NCI-H82 (cell line): ENCODE results near the gene SNAI1.
"Not testable (repeated sequence)": the region's sequence is repeated elsewhere in the genome, so short reads cannot be mapped to it uniquely, and the experiment has no call there.

Source experiments
- DNase-seq: peaks from one replicate; lab custom pipeline; 2025; lab: John Stamatoyannopoulos, UW

Gene SNAI1

DNA sequence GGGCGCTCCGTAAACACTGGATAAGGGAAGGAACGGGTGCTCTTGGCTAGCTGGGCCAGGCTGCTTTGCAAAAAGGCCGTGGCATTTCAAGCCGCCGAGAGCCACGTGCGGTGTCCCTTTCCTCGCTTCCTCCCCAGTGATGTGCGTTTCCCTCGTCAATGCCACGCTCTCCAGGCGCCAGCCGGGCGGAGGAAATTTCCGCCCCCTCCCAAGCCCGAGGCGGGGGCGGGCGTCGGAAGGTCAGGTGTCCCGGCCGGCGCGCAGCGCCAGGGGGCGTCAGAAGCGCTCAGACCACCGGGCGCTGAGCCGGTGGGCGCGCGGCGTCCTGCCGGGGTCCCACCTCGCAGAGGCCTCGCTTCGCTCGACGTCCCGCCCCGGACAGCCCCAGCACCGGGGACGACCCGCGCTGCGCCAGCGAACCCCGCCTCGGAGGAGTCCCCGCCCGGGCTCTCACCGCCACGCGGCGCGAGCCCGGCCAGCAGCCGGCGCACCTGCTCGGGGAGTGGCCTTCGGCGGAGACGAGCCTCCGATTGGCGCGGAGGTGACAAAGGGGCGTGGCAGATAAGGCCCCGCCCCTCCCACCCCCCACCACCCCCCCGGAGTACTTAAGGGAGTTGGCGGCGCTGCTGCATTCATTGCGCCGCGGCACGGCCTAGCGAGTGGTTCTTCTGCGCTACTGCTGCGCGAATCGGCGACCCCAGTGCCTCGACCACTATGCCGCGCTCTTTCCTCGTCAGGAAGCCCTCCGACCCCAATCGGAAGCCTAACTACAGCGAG lies at the start of gene SNAI1:
Gene SNAI1, plus strand, starts transcription at position 635 of the 777 bp plus-strand sequence. Its CDS starts 80 bp downstream, at position 715.
- peak; percentile 95 for DNase-seq

DNA sequence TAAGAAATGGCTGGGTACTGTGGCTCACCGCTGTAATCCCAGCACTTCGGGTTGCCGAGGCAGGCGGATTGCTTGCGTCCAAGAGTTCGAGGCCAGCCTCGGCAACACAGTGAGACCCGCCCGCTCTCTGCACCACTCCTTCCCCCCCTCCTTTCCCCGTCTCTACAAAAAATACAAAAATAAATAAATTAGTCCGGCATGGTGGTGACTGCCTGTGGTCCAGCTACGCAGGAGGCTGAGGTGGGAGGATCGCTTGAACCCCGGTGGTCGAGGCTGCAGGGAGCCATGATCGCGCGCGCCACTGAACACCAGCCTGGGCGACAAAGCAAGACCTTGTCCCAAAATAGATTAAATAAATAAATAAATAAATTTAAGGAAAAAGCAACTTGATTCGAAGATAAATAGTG lies 47.0 kb upstream of the SNAI1 start:
- DNase-seq, result no peak

DNA sequence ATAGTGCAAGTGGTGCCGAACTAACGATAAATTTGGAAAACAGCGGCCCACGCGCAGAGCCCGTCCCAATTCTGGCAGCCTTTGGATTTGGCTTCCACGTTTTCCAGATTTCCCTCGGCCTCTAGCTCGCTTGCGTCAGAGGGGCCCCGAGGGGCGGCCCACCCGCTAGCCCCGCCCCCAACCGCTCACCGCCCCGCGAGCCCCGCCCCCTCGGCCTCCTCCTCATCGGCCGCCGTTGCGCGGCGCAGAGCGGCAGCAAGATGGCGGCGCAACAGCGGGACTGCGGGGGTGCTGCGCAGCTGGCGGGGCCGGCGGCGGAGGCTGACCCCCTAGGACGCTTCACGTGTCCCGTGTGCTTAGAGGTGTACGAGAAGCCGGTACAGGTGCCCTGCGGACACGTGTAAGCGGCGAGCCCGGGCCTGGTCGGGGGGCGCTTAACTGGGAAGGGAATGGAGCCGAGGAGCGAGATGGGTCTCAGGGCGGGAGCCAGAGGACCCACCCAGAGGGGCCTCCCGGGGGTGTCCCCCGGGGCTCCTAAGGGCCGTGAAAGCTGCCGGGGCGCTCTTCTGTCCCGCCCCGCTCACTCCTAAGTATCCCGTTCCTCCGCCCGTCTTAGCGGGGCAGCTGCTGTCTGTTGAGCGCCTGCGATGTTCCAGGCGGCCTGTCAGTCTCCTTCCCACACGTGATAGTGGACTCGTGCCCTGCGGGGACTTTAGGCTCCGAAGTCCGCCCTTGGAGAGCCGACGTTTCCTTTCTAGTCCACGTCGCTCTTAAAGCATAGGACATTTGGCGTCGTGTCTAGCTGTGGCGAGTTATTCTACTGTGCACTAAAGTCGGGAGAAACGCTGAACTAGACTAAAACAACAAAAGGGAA lies 46.4 kb upstream of the SNAI1 start, which contains the start of gene RNF114:
Gene RNF114, plus strand, starts transcription at position 245 of the 874 bp plus-strand sequence. Its CDS starts 16 bp downstream, at position 261.
- DNase-seq, result peak; percentile 96

DNA sequence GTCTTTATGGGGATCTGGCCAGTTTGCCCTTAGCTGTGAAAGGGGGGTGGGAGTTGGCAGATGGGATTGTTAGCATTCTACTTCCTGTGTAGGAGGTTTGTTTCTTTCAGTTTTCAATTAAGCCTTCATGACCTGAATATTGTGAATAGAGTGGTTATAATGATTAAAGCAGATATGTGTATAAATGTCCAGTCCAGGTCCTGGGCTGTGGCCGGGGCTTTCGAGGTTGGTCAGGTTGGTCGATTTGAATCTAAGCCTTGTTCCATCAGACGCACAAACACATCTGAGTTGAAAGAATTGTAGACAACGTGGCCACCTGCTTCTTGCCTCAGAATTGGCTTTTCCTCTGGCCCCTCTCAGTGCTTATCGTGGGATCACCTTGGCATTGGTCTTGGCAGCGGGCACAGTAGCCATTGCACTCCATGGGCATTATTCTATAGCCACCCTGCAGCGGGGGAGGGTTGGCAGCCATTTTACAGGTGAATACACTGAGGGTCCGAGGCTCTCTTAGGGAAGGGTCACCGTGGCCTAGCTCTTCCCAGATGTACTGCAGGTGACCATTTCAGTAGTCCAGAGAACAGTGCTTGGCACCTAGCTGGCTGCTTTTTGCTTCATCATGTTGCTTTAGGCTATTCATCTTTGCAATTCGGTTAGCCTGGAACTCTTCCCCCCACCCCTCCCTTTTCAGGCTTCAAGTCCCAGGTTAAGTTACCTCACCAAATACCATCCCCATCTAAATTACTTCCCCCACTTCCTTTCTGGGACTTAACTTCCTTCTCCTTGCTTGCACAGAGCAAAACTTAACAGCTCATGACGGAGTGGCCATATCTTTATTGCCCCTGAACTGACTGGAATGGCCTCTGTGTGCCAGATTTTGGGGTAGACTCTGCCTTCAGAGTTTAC lies 45.5 kb upstream of the SNAI1 start:
- DNase-seq, result peak; percentile 23

DNA sequence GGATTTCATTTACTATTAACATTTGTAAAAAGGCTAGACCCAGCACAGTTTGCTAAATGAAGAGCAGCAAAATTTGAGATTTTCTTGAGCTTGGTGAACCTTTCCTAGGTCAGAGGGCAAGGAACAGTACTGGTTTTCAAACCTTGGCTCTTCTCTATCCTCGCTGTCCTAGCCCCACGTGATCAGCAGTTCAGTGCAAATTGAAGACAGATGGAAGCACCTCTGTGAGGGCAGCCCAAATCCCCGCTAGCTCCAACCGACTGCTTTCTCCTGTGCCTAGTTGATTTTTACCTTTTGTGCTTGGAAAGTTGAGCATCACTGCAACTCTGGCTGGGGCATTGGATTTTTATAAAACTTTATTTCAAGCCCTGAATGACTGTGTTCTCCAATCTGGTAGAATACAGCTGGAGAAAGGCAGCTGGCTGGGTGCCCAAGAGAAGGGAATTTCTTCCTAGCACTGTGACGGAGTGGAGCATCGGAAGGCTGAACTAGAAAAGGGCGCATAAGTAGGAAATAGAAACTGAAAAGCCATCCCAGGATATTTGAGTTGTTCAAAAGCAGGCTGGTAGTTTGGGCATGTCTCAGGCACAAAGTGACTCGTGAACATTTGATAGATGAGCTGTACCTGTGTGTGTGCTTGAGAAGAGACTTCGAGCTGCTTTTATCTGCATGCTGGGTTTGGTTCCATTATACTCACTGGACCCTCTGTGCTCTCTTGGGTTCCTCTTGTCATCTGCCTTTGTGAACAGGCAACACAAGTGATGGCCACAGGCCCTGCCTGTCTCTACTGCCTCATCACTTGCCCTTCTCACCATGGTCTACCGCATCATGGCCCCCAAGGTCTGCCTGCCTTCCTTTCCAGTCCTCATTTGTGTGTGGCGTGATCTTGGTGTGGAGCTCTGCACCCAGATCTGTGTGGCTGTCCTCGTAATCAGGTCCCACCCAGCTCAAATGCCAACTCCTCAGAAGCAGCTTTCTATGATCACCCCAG lies 44.3 kb upstream of the SNAI1 start:
- peak; percentile 85 for DNase-seq

DNA sequence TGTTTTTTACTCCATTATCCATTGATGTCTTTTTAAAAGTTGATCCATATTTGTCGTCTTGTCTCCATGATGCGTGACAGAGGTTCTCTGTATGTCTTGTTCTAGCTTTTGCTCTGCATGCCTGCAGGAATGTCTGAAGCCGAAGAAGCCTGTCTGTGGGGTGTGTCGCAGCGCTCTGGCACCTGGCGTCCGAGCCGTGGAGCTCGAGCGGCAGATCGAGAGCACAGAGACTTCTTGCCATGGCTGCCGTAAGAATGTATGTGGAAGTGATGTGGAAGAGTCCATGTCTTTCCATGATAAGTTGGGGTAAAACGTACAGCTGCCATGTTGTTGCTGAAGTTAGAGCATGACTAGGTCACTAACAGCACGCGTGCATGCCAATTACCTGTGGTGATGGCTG lies 41.3 kb upstream of the SNAI1 start:
- DNase-seq, result no peak

DNA sequence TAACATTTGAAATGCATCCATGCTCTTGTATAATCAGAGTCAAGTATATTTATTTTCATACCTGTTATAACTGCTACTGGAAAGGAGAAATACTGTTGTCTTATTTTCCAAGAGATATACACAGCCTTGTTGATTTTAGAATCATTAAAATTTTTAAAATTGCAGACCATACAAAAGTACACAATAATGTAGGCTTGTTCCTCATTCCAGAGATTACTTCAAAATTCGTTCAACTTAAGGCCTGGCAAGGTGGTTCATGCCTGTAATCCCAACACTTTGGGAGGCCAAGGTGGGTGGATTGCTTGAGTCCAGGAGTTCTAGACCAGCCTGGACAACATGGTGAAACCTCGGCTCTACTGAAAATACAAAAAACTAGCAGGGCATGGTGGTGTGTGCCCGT lies 40.5 kb upstream of the SNAI1 start:
- no peak for DNase-seq

DNA sequence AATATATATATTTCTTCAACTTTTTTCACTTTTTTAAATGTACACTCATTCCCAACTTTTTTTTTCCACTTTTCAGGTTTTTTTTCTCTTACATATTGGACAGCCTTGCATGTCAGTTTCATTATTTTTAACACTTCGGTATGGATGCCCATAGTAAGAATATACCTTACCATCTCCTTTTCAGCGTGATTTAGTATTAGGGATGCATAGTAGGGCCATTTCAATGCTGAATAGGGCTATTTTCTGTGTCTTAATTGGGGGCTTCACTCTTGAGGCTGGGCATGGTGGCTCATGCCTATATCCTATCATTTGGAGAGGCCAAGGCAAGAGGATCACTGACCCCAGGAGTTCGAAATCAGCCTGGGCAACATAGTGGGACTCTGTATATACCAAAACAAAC lies 39.8 kb upstream of the SNAI1 start:
- DNase-seq, result no peak

DNA sequence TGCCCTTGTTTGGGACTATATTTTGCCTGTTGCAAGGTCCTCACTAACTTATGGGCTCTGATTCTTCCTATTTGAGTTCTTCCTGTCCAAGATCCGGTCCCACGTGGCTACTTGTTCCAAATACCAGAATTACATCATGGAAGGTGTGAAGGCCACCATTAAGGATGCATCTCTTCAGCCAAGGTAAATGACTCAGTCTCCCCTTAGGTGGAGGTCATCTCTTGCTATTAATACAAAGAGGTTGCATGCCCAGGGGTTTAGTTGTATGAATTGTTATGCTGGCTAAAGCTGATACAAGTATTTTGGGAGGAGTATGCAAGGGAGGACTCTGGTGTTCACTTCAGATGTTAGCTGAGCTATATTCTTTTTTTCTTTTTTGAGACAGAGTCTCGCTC lies 37.5 kb upstream of the SNAI1 start:
- no peak for DNase-seq

DNA sequence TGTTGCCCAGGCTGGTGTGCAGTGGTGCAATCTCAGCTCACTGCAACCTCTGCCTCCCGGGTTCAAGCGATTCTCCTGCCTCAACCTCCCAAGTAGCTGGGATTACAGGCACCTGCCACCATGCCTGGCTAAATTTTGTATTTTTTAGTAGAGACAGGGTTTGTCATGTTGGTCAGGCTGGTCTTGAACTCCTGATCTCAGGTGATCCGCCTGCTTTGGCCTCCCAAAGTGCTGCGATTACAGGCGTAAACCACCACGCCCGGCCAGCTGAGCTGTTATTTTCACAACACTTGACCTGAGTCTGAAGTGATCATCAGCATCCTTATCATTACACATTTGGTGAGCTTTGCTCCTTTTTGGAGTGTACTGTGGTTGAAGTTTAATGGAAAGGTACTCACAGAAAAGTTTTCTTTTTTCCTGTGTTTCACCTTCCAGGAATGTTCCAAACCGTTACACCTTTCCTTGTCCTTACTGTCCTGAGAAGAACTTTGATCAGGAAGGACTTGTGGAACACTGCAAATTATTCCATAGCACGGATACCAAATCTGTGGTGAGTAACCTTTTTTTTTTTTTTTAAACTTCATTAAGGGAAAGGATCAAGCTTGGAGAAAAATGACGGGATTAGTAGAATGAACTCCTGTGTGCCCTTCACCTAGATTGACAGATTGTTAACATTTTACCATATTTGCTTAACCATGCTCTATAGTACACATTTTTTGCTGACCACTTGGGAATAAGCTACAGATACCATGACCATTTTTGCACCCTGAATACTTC lies 36.9 kb upstream of the SNAI1 start:
- no peak for DNase-seq

DNA sequence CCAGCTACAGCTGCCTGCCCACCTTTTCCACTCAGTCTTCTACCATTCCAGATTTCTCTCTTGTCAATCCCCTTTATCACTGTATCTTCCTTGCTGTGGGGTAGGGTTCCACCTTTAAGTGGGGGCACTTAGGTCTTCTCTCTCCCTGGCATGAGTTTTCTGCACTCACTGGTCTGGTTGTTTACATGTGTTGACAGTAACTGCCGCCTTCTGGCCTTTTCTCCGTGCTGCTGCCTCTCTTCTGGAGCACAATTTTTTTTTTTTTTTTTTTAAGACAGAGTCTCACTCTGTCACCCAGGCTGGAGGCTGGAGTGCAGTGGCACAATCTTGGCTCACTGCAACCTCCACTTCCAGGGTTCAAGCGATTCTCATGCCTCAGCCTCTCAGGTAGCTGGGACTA lies 34.6 kb upstream of the SNAI1 start:
- DNase-seq, result no peak

DNA sequence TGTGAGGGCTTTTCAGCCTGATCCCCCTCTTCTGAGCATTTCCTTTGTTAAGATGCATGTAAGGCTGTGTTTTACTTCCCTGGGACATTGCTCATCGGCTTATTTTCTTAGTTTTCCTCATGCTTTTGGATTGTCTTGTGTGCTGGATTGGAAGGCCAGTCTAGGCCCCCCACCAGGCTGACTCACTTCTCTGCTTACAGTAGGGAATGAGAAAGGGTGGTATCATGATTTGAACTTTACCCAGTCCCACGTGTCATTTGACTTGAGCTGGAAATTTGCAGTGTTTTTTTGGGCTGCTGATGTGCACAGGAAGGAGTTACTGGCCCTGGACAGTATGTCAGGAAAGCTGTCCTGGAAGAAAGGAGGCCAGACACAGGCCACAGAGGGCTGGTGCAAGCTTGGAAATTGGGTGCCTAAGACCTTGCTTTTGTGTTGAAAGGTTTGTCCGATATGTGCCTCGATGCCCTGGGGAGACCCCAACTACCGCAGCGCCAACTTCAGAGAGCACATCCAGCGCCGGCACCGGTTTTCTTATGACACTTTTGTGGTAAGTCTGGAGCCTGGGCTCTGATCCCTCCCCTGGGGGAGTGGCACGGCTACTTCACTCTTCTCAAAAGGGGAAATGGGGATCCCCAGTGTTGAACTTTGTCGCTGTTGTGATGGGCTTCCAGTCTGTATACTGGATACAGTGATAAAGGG lies 33.8 kb upstream of the SNAI1 start:
- no peak for DNase-seq

DNA sequence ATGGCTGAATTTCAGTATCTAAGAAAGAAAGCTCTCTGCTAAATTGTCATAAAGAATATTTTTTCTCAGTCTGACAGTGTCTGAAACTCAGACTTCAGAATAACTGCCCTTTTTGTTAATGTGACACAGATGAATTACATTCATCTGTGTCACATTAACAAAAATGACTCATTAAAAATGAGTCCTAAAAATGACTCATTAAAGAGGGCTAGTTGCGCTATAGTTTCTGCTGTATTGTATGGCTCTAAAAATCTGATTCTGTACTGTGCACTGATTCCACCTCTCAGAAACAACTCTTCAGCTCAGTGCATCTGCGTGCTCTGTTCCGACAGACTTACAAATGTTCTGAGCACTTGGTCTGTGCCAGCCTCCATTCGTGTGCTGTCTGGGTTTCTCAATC lies 31.6 kb upstream of the SNAI1 start:
- DNase-seq, result no peak

DNA sequence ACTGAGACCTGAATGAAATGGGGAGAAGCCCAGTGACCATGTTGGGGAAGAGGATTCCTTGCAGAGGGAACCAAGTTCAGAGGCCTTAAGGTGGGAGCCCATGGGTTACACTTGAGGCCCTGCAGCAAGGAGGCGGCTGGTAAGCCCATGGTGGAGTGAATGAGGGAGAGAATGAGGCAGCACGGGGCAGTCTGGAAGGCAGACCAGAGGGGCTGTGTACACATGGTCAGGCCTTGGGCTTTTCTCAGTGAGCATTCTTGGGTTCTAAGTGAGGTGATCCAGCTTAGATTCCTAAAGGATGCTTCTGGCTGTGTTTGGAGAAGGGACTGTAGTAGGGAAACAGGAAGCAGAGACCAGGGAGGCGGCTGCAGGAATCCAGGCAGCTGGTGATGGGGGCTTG lies 27.6 kb upstream of the SNAI1 start:
- no peak for DNase-seq

DNA sequence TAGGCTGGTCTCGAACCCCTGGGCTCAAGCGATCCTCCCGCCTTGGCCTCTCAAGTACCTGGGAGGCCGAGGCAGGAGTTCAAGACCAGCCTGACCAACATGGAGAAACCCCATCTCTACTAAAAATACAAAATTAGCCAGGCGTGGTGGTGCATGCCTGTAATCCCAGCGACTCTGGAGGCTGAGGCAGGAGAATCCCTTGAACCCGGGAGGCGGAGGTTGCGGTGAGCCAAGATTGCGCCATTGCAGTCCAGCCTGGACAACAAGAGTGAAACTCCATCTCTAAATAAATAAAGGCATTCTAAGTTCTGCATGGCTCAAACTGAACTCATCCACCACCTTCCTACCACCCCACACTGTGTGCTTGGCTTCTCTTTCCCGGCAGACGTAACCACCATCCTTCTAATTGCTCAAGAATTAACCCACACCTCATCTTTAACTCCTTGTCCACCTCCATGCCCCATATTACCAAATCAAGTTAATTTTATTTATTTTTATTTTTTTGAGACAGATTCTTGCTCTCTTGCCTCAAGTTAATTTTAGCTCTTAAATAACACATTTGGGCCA lies 26.9 kb upstream of the SNAI1 start:
- not testable (repeated sequence) for DNase-seq

DNA sequence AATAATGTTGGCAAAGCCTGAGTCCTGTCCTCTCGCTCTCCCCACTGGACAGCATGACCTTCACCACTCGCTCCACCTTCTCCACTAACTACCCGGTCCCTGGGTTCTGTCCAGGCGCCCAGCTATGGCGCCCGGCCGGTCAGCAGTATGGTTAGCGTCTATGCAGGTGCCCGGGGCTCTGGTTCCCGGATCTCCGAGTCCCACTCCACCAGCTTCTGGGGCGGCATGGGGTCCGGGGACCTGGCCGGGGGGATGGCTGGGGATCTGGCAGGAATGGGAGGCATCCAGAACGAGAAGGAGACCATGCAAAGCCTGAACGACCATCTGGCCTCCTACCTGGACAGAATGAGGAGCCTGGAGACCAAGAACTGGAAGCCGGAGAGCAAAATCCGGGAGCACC lies 26.1 kb upstream of the SNAI1 start:
- no peak for DNase-seq

DNA sequence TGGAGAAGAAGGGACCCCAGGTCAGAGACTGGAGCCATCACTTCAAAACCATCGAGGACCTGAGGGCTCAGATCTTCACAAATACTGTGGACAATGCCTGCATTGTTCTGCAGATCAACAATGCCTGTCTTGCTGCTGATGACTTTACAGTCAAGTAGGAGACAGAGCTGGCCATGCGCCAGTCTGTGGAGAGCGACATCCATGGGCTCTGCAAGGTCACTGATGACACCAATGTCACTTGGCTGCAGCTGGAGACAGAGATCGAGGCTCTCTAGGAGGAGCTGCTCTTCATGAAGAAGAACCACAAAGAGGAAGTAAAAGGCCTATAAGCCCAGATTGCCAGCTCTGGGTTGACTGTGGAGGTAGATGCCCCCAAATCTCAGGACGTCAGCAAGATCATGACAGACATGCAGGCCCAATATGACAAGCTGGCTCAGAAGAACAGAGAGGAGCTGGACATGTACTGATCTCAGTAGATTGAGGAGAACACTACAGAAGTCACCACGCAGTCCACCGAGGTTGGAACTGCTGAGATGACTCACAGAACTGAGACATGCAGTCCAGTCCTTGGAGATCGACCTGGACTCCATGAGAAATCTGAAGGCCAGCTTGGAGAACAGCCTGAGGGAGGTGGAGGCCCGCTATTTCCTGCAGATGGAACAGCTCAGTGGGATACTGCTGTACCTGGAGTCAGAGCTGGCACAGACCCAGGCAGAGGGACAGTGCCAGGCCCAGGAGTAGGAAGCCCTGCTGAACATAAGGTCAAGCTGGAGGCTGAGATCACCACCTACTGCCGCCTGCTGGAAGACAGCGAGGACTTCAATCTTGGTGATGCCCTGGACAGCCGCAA lies 25.5 kb upstream of the SNAI1 start:
- not testable (repeated sequence) for DNase-seq

DNA sequence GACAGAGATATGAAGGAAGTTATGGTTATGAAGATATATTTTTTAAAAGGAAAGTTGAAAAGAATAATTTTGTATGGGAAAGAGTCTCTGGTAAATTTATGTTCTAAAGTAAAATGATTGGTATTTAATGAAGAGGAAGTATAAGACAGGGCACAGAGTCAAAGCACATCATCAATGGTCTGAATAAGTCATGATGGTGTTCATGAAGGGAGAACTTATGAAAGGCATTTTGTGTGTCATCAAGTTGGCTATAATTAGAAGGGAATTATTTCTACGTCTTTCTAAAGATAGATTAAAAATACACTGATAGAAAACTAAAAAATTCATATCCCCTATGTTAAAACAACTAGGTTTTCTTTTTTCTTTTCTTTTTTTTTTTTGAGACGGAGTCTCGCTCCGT lies 21.4 kb upstream of the SNAI1 start:
- DNase-seq, result no peak
